Measurements from ENCODE around the gene FOXN3.

DNA sequence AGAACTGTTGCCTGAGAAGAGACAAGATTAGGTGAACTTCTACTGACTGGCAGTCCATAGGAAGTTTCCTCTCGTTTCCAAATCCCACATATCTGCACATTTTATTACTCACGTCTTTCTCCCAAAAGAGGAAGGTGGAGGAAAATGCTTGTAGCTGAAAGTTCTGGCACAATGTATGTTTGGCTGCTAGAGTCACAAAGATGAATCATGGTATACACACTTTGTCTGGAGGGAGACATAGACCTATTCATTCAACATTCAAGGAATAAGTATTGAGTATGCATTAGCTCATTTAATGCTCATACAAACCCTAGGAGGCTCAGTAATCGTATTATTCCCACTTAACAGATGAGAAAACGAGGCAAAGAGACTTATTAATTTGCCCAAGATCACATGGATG lies 291.8 kb downstream of the FOXN3 start:
- TF ChIP-seq, protein P1, sequence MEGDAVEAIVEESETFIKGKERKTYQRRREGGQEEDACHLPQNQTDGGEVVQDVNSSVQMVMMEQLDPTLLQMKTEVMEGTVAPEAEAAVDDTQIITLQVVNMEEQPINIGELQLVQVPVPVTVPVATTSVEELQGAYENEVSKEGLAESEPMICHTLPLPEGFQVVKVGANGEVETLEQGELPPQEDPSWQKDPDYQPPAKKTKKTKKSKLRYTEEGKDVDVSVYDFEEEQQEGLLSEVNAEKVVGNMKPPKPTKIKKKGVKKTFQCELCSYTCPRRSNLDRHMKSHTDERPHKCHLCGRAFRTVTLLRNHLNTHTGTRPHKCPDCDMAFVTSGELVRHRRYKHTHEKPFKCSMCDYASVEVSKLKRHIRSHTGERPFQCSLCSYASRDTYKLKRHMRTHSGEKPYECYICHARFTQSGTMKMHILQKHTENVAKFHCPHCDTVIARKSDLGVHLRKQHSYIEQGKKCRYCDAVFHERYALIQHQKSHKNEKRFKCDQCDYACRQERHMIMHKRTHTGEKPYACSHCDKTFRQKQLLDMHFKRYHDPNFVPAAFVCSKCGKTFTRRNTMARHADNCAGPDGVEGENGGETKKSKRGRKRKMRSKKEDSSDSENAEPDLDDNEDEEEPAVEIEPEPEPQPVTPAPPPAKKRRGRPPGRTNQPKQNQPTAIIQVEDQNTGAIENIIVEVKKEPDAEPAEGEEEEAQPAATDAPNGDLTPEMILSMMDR (IDR thresholded peaks at IDR 0.05), result no peak
- TF ChIP-seq POLR2A (IDR thresholded peaks at IDR 0.05) (no peak), EP300 (IDR thresholded peaks at IDR 0.05) (no peak)

Measured in ovary (tissue), 3 donors.